ENCODE measurements around the gene COMP.
"Not testable (repeated sequence)": the region's sequence is repeated elsewhere in the genome, so short reads cannot be mapped to it uniquely, and the experiment has no call there.

The COMP gene

GRCh38 chr19:18745012-18745735 is 45.9 kb downstream of the COMP start:
- no peak for DNase-seq

- no peak for DNase-seq
Observed at GRCh38 chr19:18743784-18744418, 47.2 kb downstream of the COMP start.

- no peak for DNase-seq
Observed at GRCh38 chr19:18742838-18743783, 48.0 kb downstream of the COMP start.

GRCh38 chr19:18742324-18742723 is 48.8 kb downstream of the COMP start:
- no peak for DNase-seq

GRCh38 chr19:18741124-18742121 is 49.7 kb downstream of the COMP start:
- DNase-seq = no peak

GRCh38 chr19:18738961-18739690 is 52.0 kb downstream of the COMP start:
- DNase-seq = no peak

- DNase-seq = no peak
Observed at GRCh38 chr19:18737954-18738351, 53.2 kb downstream of the COMP start.

GRCh38 chr19:18737337-18737953 is 53.7 kb downstream of the COMP start:
- no peak for DNase-seq

- no peak for DNase-seq
Observed at GRCh38 chr19:18736415-18737336, 54.4 kb downstream of the COMP start.

- no peak for DNase-seq
Observed at GRCh38 chr19:18735752-18736151, 55.4 kb downstream of the COMP start.

- no peak for DNase-seq
Observed at GRCh38 chr19:18735324-18735723, 55.8 kb downstream of the COMP start.

- DNase-seq = not testable (repeated sequence)
Observed at GRCh38 chr19:18733762-18734332, 57.3 kb downstream of the COMP start.

GRCh38 chr19:18733196-18733647 is 57.9 kb downstream of the COMP start:
- no peak for DNase-seq
